Caco-2 (cell line): ENCODE measurements around the gene SMAD7. TPM values are rescaled to one million over a fixed set of nuclear protein-coding genes. Genes with fewer than 3 reads are reported as not detected.
A peak's percentile ranks its signal among the peaks of the same experiment; 100 is the strongest.

ENCODE experiments used
- BruUV-seq: library from RNA; stranded (reverse); fragments of 400-500 nt; replicated peaks from 2 replicates; lab custom pipeline; 2021; lab: Mats Ljungman, UMichigan
- CTCF ChIA-PET: fragments of 300-600 bp; sonication (Branson Sonifier 250); formaldehyde crosslinking; loops from one replicate; lab custom pipeline; 2022; ENCODE audit warnings: antibody characterized with exemption; lab: Charles Lee
- POLR2A ChIA-PET: fragments of 300-600 bp; sonication (Branson Sonifier 250); formaldehyde crosslinking; loops from one replicate; lab custom pipeline; 2022; ENCODE audit warnings: antibody characterized with exemption; lab: Charles Lee
- DNase-seq, 2 experiments: peaks; one replicate each; pipeline versions ENCODE4 v3.0.0 to v3.0.0-alpha.2; 2020 to 2022
- H3K27me3 ChIP-seq: replicated peaks from 2 replicates; pipeline ENCODE4 v1.6.0; 2011; ENCODE audit warnings: low read length; ENCODE audit not compliant: control insufficient read depth, insufficient read depth
- H3K36me3 ChIP-seq: 2 replicates; pipeline ENCODE4 v1.5.1; 2011; ENCODE audit warnings: low read length; ENCODE audit not compliant: control insufficient read depth, insufficient read depth
- H3K4me1 ChIP-seq: fragments of 250-450 bp; sonication (Bioruptor Pico); 2 replicates; pipeline ENCODE4 v1.5.1; 2020; ENCODE audit warnings: mild to moderate bottlenecking
- H3K4me3 ChIP-seq: 2 replicates; pipeline ENCODE4 v1.5.1; 2011; ENCODE audit warnings: low read depth, mild to moderate bottlenecking, control low read depth, low read length
- H3K9me3 ChIP-seq: fragments of 250-450 bp; sonication (Bioruptor Pico); 2 replicates; pipeline ENCODE4 v1.5.1; 2020; ENCODE audit warnings: mild to moderate bottlenecking, moderate library complexity
- H3K27ac Mint-ChIP-seq: one replicate; pipeline ENCODE4 v1.8.0; 2022; ENCODE audit warnings: mixed read lengths; ENCODE audit not compliant: unreplicated experiment
- H3K27me3 Mint-ChIP-seq: one replicate; pipeline ENCODE4 v1.8.0; 2022; ENCODE audit warnings: mixed read lengths; ENCODE audit not compliant: insufficient read depth, unreplicated experiment
- H3K36me3 Mint-ChIP-seq: one replicate; pipeline ENCODE4 v1.8.0; 2022; ENCODE audit warnings: mild to moderate bottlenecking, mixed read lengths; ENCODE audit not compliant: insufficient read depth, unreplicated experiment
- H3K4me1 Mint-ChIP-seq: one replicate; pipeline ENCODE4 v1.8.0; 2022; ENCODE audit warnings: low read depth, mixed read lengths; ENCODE audit not compliant: unreplicated experiment
- H3K4me3 Mint-ChIP-seq: one replicate; pipeline ENCODE4 v1.8.0; 2022; ENCODE audit warnings: mild to moderate bottlenecking, moderate library complexity, mixed read lengths; ENCODE audit not compliant: unreplicated experiment
- H3K9me3 Mint-ChIP-seq: one replicate; pipeline ENCODE4 v1.8.0; 2022; ENCODE audit warnings: mixed read lengths; ENCODE audit not compliant: unreplicated experiment
- intact Hi-C: fragments of 100-400 bp; cut with micrococcal nuclease; formaldehyde crosslinking; loops from one replicate; pipeline ENCODE4 v1.10.0; 2022; ENCODE audit not compliant: unreplicated experiment
- total RNA-seq: library from RNA; stranded (reverse); gene quantifications from 2 replicates; pipeline ENCODE4 v1.2.3, GENCODE V29; 2022
- TF ChIP-seq, protein P1 (sequence below), 2 experiments: fragments of 200-600 bp in 1 of 2; IDR thresholded peaks; 1 replicate in 1 of 2; 2 replicates in 1 of 2; pipeline versions ENCODE4 v1.5.1 to v1.8.0; 2011 to 2022; ENCODE audit warnings: antibody characterized with exemption in 1 of 2, control low read depth in 1 of 2, inconsistent platforms in 1 of 2, low read depth in 1 of 2, low read length in 1 of 2, mild to moderate bottlenecking in 1 of 2, moderate library complexity in 1 of 2; ENCODE audit not compliant: insufficient read depth in 1 of 2, severe bottlenecking in 1 of 2, unreplicated experiment in 1 of 2

Gene SMAD7
- total RNA-seq, 1 experiment from 2014 or later = 9.3 TPM

DNA sequence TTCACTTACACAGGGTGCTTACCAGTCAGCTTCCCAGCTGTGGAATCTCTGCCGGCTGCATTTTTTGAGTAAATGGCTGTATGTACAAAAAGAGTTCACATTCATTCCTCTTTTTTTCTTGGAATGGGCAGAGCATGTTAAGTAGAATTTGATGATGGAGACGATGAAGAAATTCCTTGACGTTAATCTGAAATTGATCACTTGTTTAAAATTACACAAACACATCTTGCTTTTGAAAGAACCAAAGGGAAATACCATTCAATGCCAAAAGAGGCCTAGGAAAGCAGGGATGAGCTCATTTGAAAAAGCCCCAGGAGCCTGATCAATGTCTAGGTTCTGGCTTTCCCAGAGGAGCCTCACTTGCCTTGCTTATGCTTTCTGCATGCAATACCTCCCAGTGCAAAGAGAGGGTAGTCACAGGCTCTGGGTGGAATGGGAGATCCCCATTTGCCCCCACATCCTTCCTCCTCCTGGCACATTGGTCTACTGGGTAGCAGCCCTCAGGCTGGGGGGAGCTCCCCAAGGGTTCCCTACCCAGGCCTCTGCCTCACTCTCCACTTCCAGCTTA is 12.3 kb upstream of the SMAD7 start:
- peaks cover 6% of the 10 kb centered on the region for H3K4me1 Mint-ChIP-seq
- ChIA-PET POLR2A (no interaction called here), CTCF (no interaction called here)
- TF ChIP-seq, protein P1, sequence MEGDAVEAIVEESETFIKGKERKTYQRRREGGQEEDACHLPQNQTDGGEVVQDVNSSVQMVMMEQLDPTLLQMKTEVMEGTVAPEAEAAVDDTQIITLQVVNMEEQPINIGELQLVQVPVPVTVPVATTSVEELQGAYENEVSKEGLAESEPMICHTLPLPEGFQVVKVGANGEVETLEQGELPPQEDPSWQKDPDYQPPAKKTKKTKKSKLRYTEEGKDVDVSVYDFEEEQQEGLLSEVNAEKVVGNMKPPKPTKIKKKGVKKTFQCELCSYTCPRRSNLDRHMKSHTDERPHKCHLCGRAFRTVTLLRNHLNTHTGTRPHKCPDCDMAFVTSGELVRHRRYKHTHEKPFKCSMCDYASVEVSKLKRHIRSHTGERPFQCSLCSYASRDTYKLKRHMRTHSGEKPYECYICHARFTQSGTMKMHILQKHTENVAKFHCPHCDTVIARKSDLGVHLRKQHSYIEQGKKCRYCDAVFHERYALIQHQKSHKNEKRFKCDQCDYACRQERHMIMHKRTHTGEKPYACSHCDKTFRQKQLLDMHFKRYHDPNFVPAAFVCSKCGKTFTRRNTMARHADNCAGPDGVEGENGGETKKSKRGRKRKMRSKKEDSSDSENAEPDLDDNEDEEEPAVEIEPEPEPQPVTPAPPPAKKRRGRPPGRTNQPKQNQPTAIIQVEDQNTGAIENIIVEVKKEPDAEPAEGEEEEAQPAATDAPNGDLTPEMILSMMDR (IDR thresholded peaks at IDR 0.05; ENCODE audit: insufficient read depth in 1 of 2, low read depth in 1 of 2, low read length in 1 of 2, severe bottlenecking in 1 of 2, unreplicated experiment in 1 of 2) = no peak
- H3K27me3 Mint-ChIP-seq = no peaks in the 10 kb centered on the region
- H3K36me3 Mint-ChIP-seq = no peaks in the 10 kb centered on the region
- DNase-seq = no peak
- no peaks in the 10 kb centered on the region for H3K36me3 ChIP-seq
- no TSS peak for BruUV-seq
- H3K4me3 ChIP-seq = no peak overlapping the region
- H3K4me3 Mint-ChIP-seq = no peak overlapping the region
- no peak overlapping the region for H3K27ac Mint-ChIP-seq
- intact Hi-C loops = no loop called here
- H3K4me1 ChIP-seq = no peaks in the 10 kb centered on the region
- H3K9me3 Mint-ChIP-seq = no peaks in the 10 kb centered on the region
- H3K27me3 ChIP-seq = no peaks in the 10 kb centered on the region
- no peaks in the 10 kb centered on the region for H3K9me3 ChIP-seq

DNA sequence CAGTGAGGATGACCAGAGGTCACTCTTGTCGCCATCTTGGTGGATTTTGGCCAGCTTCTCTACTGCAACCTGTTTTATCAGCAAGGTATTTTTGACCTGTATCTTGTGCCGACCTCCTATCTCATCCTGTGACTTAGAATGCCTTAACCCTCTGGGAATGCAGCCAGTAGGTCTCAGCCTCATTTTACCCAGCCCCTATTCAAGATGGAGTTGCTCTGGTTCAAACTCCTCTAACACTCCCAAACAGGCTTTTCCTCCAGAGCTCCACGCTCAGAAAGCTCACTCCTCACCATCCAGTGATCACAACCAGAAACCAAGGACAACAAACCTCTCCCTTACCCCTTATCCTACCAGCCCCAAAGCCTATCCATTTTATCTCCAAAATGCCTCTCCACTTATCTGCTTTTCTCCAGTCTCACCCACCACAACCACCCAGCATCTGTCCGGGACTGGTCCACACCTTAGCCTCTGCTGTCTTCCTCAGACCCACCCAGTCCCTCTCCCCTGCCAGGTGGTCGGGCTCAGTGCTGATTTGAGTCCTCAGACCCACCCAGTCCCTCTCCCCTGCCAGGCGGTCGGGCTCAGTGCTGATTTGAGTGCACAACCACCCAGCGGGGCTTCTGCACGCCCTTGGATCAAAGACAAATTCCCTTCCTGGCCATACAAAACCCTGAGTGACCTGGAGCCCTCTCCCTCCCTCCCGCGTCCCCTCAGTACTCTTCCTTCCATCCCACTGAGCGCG is 11.7 kb upstream of the SMAD7 start:
- no peak overlapping the region for H3K4me3 ChIP-seq
- H3K27me3 ChIP-seq = no peaks in the 10 kb centered on the region
- Mint-ChIP-seq H3K36me3 (no peaks in the 10 kb centered on the region), H3K27ac (peak overlapping the region; percentile 34), H3K27me3 (no peaks in the 10 kb centered on the region), H3K4me3 (no peak overlapping the region), H3K9me3 (no peaks in the 10 kb centered on the region), H3K4me1 (peaks cover 6% of the 10 kb centered on the region)
- no TSS peak for BruUV-seq
- H3K4me1 ChIP-seq = no peaks in the 10 kb centered on the region
- no peaks in the 10 kb centered on the region for H3K36me3 ChIP-seq
- TF ChIP-seq, protein P1 (IDR thresholded peaks at IDR 0.05; ENCODE audit: insufficient read depth in 1 of 2, low read depth in 1 of 2, low read length in 1 of 2, severe bottlenecking in 1 of 2, unreplicated experiment in 1 of 2) = no peak
- no peak for DNase-seq
- intact Hi-C loops = no loop called here
- no peaks in the 10 kb centered on the region for H3K9me3 ChIP-seq
- POLR2A ChIA-PET = no interaction called here
- CTCF ChIA-PET = no interaction called here

DNA sequence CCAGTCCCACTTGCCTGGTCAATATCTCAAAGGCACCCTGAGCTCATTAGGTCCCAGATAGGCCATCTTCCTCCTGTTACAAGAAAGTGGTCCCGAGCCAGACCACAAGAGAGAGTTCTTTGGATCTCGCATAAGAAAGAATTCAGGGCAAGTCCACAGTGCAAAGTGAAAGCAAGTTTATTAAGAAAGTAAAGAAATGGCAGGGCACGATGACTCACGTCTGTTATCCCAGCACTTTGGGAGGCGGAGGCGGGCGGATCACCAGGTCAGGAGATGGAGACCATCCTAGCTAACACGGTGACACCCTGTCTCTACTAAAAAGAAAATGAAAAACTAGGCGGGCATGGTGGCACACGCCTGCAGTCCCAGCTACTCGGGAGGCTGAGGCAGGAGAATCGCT is 10.8 kb upstream of the SMAD7 start:
- H3K27ac Mint-ChIP-seq = no peak overlapping the region
- H3K27me3 Mint-ChIP-seq = no peaks in the 10 kb centered on the region
- no TSS peak for BruUV-seq
- no peaks in the 10 kb centered on the region for H3K9me3 ChIP-seq
- intact Hi-C loops = no loop called here
- TF ChIP-seq, protein P1 (IDR thresholded peaks at IDR 0.05; ENCODE audit: insufficient read depth in 1 of 2, low read depth in 1 of 2, low read length in 1 of 2, severe bottlenecking in 1 of 2, unreplicated experiment in 1 of 2) = no peak
- H3K36me3 Mint-ChIP-seq = no peaks in the 10 kb centered on the region
- H3K4me3 ChIP-seq = no peak overlapping the region
- ChIA-PET POLR2A (no interaction called here), CTCF (no interaction called here)
- no peaks in the 10 kb centered on the region for H3K27me3 ChIP-seq
- H3K4me1 ChIP-seq = no peaks in the 10 kb centered on the region
- no peaks in the 10 kb centered on the region for H3K9me3 Mint-ChIP-seq
- H3K4me3 Mint-ChIP-seq = no peak overlapping the region
- H3K36me3 ChIP-seq = no peaks in the 10 kb centered on the region
- peaks cover 6% of the 10 kb centered on the region for H3K4me1 Mint-ChIP-seq
- no peak for DNase-seq
